H1 (cell line): Measurements from ENCODE around the gene SNX20. TPM values are rescaled to one million over a fixed set of nuclear protein-coding genes. Genes with fewer than 3 reads are reported as not detected.

Source experiments
- E2F6 ChIP-seq: IDR thresholded peaks from 2 replicates; pipeline ENCODE4 v1.6.1; 2012; ENCODE audit warnings: inconsistent platforms
- EZH2 ChIP-seq: fragments of 200-600 bp; sonication (generic); IDR thresholded peaks from 2 replicates; pipeline ENCODE4 v1.7.1; 2012; ENCODE audit warnings: low read depth, mild to moderate bottlenecking, moderate library complexity, low read length, inconsistent platforms; ENCODE audit not compliant: severe bottlenecking
- TCF12 ChIP-seq: IDR thresholded peaks from 2 replicates; pipeline ENCODE4 v1.6.1; 2011; ENCODE audit warnings: low read depth, mild to moderate bottlenecking, low read length
- polyA plus RNA-seq, 7 experiments: library from polyadenylated mRNA; depleted of rRNA in 3 of 7; stranded (reverse) in 5 of 7; unstranded in 2 of 7; fragments of >200 nt in 5 of 7; fragments of 200-250 nt in 2 of 7; gene quantifications; 1 replicate in 5 of 7; 2 replicates in 1 of 7; 4 replicates in 1 of 7; pipeline versions ENCODE4 v1.2.1 to v1.2.3, GENCODE V29; 2011 to 2013; ENCODE audit warnings: missing spikeins in 2 of 7, mixed read lengths in 2 of 7
- total RNA-seq: library from RNA; stranded (reverse); fragmentation: NEBNext Ultra II Directional; extraction: Animal tissue kit (Norgen Biotek cat#: 25700); gene quantifications from 2 replicates; pipeline ENCODE4 v1.2.1, GENCODE V29; 2021

Gene SNX20
- total and polyA plus RNA-seq, 2 of the 8 experiments (the other 6 are each of a cell fraction or from before 2014, with no cell fraction given), result not detected

DNA sequence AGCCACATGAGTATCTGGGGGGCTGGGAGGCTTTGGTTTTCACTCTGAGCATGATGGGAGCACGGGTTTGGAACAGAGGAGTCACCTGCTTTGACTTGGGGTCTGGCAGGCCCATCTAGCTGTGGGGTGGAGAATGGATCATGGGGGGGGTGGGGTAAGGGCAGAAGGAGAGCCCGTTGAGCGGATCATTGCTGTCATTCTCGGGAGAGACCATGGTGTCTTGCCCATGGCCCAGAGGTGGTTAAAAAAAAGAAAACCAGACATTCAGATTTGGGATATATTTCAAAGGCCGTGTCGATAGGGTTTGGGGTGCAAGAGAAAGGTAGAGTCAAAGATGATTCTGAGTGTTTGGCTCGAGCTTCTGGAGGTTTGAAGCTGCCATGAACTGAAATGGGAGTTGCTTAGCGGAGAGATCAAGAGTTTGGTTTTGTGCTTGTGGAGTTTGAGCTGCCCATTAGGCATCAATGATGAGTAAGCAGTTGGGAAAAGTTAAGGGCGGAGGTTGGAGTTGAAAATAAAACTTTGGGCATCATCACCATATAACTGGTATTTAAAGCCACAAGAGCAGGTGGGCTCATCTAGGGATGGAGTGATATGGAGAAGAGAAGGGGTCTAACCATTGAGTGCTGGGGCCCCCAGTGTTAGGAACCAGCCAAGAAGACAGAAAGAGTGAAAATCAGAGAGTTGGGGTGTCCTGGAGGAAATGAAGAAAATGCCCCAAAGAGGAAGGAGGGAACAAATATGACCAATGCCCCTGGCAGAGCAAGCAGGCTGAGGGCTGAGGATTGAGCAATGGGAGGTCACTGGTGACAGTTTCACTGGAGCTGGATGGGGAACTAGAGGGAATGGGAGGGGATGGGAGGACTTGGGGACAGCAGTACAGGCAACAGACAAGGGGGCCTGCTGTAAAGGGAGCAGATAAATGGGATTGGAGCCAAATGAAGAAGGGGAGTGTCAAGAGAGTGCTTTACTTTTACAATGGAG is 14.2 kb upstream of the SNX20 start (continued):
- TF ChIP-seq EZH2, result no peak
- TF ChIP-seq TCF12, result no peak
- TF ChIP-seq E2F6, result no peak
- TF ChIP-seq, all 59 proteins: peak for 0
